GM21381 (cell line): ENCODE data around the gene SLC35E4.

Experiments
- ATAC-seq: cut with Tn5 transposase; IDR thresholded peaks from one replicate; pipeline ENCODE4 v1.9.1; 2021; ENCODE audit warnings: mild to moderate bottlenecking, moderate library complexity; ENCODE audit not compliant: unreplicated experiment

SLC35E4 gene

DNA sequence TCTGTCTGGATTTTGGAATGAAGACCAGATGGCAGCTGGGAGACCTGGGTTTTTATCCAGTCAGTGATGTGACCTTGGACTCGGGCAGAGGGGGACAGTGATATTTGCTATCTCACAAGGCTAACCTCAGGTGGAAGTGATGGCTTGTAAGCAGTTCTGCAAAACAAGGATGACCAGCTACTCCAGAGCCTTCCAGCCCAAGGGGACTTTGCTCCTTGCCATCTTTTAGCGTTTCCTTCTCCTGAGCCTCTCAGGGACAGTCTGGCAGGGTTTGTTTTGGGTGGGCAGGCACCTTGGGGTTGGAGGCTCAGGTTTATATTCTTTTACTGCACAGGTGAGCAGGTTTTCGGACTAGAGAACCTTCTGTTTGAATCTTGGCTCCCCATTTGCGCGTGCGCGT lies 49.6 kb downstream of the SLC35E4 start:
- no peak for ATAC-seq

DNA sequence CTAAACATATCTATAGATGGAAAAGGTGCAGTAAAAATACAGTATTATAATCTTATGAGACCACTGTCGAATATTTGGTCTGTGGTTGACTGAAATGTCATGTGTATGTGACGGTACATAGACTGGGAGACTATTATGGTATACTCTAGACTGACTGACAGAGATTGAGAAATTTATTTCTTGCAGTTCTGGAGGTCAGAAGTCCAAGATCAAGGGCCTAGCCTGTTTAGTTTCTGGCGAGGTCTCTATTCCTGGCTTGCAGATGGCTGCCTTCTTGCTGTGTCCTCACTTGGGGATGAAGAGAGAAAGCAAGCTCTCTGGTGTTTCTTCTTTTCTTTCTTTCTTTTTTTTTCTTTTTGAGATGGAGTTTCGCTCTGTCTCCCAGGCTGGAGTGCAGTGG lies 51.8 kb downstream of the SLC35E4 start:
- ATAC-seq, result no peak

DNA sequence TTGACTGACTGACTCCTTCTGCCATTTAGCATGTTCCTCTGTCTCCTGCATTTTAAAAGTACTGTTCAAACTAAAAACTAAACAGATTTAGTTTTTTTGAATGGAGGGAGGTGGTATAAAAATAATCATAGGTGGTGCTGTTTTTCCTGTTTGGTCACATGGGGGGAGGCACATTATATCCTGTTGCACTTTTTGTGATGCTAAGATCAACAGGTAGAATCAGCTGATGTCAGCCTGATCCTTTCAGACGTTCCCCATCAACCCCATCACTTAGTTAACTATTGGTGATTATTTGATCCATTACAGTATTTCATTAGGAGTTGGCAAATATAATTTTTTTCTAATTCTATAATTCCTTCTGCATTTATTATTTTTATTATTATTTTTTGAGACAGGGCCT lies 54.0 kb downstream of the SLC35E4 start:
- ATAC-seq, result no peak

DNA sequence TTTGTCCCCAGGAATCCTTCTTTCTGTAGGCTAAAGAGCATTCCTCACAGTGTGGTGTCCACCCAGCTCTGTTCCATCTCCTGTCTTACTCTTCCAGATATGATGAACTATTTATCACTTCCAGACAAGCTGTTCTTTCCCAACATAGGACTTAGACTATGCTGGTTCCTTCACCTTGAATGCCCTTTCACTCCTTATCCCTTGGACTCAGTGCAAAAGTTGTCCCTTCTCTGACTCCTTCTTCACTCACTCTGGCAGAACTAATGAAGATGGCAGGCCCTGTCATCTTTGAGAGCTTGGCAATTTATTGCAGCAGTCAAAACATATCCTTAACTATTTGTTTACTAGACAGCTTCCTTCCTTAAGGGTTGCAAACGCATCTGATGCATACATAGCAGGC lies 55.6 kb downstream of the SLC35E4 start:
- ATAC-seq, result no peak

DNA sequence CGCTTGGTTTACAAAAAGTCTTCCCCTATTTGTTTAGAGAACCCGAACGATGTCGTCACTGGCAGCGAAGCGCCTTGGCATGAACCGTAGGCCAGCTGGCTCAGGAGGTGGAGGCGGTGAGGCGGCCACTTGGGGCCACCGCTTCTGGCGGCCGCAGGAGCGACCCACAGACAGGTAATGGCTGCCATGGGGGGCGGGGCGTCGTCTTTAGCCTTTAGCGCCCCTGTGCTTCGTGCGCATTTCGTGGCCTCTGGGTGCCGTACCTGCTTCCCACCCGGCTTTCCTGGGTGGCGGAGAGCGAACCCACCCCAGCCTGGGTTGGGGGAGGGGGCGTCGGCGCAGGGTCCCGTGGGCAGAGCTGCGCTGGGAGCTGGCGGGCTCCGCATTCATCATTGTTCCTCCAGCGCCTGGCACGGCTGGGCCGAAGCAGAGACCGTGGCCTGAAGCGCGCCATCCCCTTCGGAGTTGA lies 58.6 kb downstream of the SLC35E4 start:
- ATAC-seq, result no peak

DNA sequence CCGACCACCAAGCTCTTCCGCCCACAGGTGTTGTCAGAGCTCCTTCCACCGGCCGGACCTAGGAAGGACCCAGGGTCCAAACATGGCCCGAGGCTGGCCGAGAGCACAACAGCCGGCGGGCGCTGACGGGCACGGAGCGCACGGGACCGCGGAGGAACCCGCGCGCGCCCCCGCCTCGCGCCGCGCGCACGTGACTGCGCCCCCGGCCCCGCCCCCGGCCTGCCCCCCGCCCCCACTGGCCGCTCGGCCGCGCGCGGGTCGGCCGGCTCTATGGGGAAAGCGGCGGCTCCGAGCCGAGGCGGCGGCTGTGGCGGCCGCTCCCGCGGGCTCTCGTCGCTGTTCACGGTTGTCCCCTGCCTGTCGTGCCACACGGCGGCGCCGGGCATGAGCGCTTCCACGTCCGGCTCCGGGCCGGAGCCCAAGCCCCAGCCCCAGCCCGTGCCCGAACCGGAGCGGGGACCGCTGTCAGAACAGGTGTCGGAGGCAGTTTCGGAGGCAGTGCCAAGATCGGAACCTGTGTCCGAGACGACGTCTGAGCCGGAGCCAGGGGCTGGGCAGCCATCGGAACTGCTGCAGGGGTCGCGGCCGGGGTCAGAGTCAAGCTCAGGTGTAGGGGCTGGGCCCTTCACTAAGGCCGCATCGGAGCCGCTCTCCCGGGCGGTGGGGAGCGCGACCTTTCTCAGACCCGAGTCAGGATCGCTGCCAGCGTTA lies 59.2 kb downstream of the SLC35E4 start, which contains the start of gene OSBP2:
OSBP2 (plus strand) TSS at position 235 of the 711 bp plus-strand sequence; CDS start at position 271, 36 bp downstream.
- no peak for ATAC-seq

DNA sequence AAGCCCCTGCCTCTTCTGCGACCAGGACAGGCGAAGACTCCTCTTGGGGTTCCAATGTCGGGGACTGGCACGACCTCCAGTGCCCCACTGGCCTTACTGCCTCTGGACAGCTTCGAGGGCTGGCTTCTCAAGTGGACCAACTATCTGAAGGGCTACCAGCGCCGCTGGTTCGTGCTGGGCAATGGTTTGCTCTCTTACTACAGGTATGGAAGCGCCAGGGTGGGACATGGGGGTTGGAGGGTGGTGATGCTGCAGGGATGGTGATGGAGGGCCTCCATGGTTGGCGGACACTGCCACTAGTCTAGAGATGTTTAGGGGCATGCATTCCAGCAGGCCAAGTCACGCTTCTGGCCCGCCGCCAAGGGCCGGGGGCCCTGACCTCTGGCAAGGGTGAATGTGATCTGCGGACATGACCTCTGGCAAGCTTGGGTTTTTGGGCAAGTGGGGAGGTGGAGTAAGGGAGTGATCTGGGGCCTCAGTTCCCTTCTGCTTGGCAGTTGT lies 59.8 kb downstream of the SLC35E4 start:
- no peak for ATAC-seq

DNA sequence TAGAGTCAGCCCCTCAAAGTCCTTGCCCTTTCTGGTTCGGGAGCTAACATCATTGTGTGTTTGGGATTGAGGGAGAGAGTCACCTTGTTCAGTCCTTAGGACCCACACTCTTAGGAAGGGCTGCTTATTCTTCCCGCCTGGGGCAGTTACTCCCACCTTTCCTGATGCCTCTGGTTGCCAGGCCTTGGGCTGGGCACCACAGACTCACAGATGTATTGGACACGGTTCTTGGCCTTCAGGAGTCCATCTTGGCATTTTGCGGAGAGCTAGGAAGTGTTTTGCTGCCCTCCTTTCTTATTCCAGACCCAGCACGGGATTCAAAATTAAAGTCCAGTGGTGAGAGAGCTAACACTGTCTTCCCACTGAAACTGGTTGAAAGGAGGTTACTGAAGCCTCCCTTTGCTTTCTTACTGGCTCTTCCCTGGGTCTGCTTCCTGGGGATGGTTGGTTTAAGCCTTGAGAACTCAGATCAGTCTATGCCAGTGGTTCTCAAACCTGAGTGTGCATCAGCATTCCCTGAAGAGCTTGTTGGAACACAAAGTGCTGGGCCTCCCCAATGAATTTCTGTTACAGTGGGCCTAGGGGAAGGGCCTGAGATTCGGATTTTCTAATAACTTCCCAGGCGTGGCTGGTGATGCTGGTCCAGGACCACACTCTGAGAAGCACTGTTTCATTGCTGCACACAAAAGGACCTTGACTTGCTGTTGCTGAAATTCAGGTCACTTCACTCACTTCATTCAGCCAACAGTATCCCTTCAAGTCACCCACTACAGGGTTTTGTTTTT lies 60.5 kb downstream of the SLC35E4 start:
- ATAC-seq, result no peak
